Transverse colon (tissue), 4 donors: Measurements from ENCODE around the gene GPSM1.

ENCODE experiments used
- EP300 ChIP-seq: sonication (generic); formaldehyde crosslinking; IDR thresholded peaks from one replicate; pipeline ENCODE4 v1.6.1; 2017; ENCODE audit warnings: antibody characterized with exemption, low read depth
- POLR2A ChIP-seq: fragments of 450-650 bp; IDR thresholded peaks from one replicate; pipeline ENCODE4 v1.6.1; 2016; ENCODE audit warnings: antibody characterized with exemption, mild to moderate bottlenecking, moderate library complexity
- POLR2AphosphoS5 ChIP-seq, 3 donors: sonication (generic); formaldehyde crosslinking; IDR thresholded peaks; one replicate each; pipeline ENCODE4 v1.6.1; 2016; ENCODE audit warnings: antibody characterized with exemption in 3 of 3
- TF ChIP-seq, protein P1 (sequence below), 5 experiments: fragments of 200-600 bp in 3 of 5; fragments of 450-650 bp in 2 of 5; sonication (generic) in 3 of 5; IDR thresholded peaks; 1 replicate in 2 of 5; 2 replicates in 3 of 5; pipeline ENCODE4 v1.5.1; 2016 to 2017; ENCODE audit warnings: antibody characterized with exemption in 5 of 5, inconsistent platforms in 3 of 5, mild to moderate bottlenecking in 2 of 5, moderate library complexity in 1 of 5

DNA sequence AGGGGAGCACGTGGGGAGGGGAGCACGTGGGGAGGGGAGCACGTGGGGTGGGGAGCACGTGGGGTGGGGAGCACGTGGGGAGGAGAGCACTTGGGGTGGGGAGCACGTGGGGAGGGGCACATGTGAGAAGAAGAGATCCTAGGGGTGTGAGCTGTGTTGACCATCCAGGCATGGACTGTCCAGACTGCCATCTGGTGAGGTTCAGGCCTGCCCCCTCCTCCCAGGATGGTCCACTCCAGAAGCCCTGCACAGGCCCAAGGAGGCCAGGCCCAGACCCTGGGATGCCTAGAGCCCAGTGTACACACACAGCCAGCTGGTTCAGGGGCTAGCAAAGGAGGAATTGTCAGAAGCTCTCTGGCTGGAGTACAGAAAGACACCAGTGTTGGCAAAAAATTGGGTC, 70.3 kb downstream of the GPSM1 start:
- TF ChIP-seq POLR2AphosphoS5 (IDR thresholded peaks at IDR 0.05) (no peak), POLR2A (no peak), EP300 (no peak)
- TF ChIP-seq, protein P1, sequence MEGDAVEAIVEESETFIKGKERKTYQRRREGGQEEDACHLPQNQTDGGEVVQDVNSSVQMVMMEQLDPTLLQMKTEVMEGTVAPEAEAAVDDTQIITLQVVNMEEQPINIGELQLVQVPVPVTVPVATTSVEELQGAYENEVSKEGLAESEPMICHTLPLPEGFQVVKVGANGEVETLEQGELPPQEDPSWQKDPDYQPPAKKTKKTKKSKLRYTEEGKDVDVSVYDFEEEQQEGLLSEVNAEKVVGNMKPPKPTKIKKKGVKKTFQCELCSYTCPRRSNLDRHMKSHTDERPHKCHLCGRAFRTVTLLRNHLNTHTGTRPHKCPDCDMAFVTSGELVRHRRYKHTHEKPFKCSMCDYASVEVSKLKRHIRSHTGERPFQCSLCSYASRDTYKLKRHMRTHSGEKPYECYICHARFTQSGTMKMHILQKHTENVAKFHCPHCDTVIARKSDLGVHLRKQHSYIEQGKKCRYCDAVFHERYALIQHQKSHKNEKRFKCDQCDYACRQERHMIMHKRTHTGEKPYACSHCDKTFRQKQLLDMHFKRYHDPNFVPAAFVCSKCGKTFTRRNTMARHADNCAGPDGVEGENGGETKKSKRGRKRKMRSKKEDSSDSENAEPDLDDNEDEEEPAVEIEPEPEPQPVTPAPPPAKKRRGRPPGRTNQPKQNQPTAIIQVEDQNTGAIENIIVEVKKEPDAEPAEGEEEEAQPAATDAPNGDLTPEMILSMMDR (IDR thresholded peaks at IDR 0.05): no peak
